ENCODE measurements around the gene CASQ1. TPM values are rescaled to one million over a fixed set of nuclear protein-coding genes. Genes with fewer than 3 reads are reported as not detected.

The CASQ1 gene
- total and polyA plus RNA-seq, 9 of the 15 experiments (the other 6 are each of a cell fraction or from before 2014, with no cell fraction given) = not detected

GRCh38 chr1:160205242-160206035, 15.1 kb downstream of the CASQ1 start, which contains the start of gene PEA15 (continued):
- TF ChIP-seq CLOCK (CRISPR knock-in tag; IDR thresholded peaks at IDR 0.05; ENCODE audit: borderline replicate concordance) (no peak), PCBP1 (IDR thresholded peaks at IDR 0.05; ENCODE audit: low read depth, low read length, poor library complexity, severe bottlenecking) (no peak), CXXC5 (CRISPR knock-in tag; IDR thresholded peaks at IDR 0.05) (peak; percentile 53), PRPF4 (IDR thresholded peaks at IDR 0.05; ENCODE audit: insufficient read depth, low read depth, low read length, poor library complexity, severe bottlenecking) (no peak), ERF (CRISPR knock-in tag; IDR thresholded peaks at IDR 0.05) (no peak), NCOR1 (IDR thresholded peaks at IDR 0.05) (no peak), ZNF639 (CRISPR knock-in tag; conservative IDR thresholded peaks at IDR 0.05 in 1 of 2, IDR thresholded peaks at IDR 0.05 in 1 of 2) (peak in 1 of 2 experiments; percentile 50; a peak in 1 of 4 replicates), DNMT1 (IDR thresholded peaks at IDR 0.05) (no peak), RBM22 (IDR thresholded peaks at IDR 0.05; ENCODE audit: low read depth, low read length, poor library complexity, severe bottlenecking) (no peak), NCOA2 (IDR thresholded peaks at IDR 0.05; ENCODE audit: partially characterized antibody in 2 of 2) (no peak), PCBP2 (IDR thresholded peaks at IDR 0.05; ENCODE audit: low read depth, low read length, poor library complexity, severe bottlenecking) (no peak), HNRNPH1 (optimal IDR thresholded peaks at IDR 0.05; ENCODE audit: low read depth, low read length) (no peak), ZBTB33 (CRISPR knock-in tag; IDR thresholded peaks at IDR 0.05) (no peak), ZKSCAN8 (CRISPR knock-in tag; IDR thresholded peaks at IDR 0.05) (no peak), RFX5 (IDR thresholded peaks at IDR 0.05; ENCODE audit: low read depth, low read length) (no peak), RFX1 (IDR thresholded peaks at IDR 0.05) (no peak), RBM39 (optimal IDR thresholded peaks at IDR 0.05; ENCODE audit: low read depth, low read length) (no peak), FOXP4 (CRISPR knock-in tag; IDR thresholded peaks at IDR 0.05; ENCODE audit: borderline replicate concordance) (no peak)

All from K562 (cell line).